Parathyroid adenoma (tissue), 2 donors: ENCODE data around the gene GFER.

ENCODE experiments used
- H2AFZ ChIP-seq: fragments of 300-600 bp; sonication (generic); one replicate; pipeline ENCODE4 v1.7.0; 2017; ENCODE audit warnings: antibody characterized with exemption, mild to moderate bottlenecking
- H3K27ac ChIP-seq: fragments of 300-600 bp; sonication (generic); one replicate; pipeline ENCODE4 v1.7.0; 2017
- H3K27me3 ChIP-seq: fragments of 300-600 bp; sonication (generic); one replicate; pipeline ENCODE4 v1.7.0; 2017; ENCODE audit warnings: low read length; ENCODE audit not compliant: control insufficient read depth, insufficient read depth
- H3K36me3 ChIP-seq: fragments of 300-600 bp; sonication (generic); one replicate; pipeline ENCODE4 v1.7.0; 2017; ENCODE audit warnings: low read length; ENCODE audit not compliant: control insufficient read depth, insufficient read depth
- H3K4me1 ChIP-seq: fragments of 300-600 bp; sonication (generic); one replicate; pipeline ENCODE4 v1.7.0; 2017; ENCODE audit warnings: control low read depth
- H3K4me2 ChIP-seq: fragments of 300-600 bp; sonication (generic); one replicate; pipeline ENCODE4 v1.7.0; 2017; ENCODE audit warnings: low read length
- H3K4me3 ChIP-seq: fragments of 300-600 bp; sonication (generic); one replicate; pipeline ENCODE4 v1.7.0; 2017; ENCODE audit warnings: low read depth, low read length
- H3K79me2 ChIP-seq: fragments of 300-600 bp; sonication (generic); one replicate; pipeline ENCODE4 v1.7.0; 2017; ENCODE audit warnings: control low read depth
- H3K9ac ChIP-seq: fragments of 300-600 bp; sonication (generic); one replicate; pipeline ENCODE4 v1.7.0; 2017; ENCODE audit warnings: mild to moderate bottlenecking
- H3K9me3 ChIP-seq: fragments of 300-600 bp; sonication (generic); one replicate; pipeline ENCODE4 v1.7.0; 2017; ENCODE audit warnings: low read length; ENCODE audit not compliant: control insufficient read depth
- TF ChIP-seq, protein P1 (sequence below): fragments of 300-600 bp; sonication (generic); IDR thresholded peaks from one replicate; pipeline ENCODE4 v1.7.0; 2017; ENCODE audit warnings: antibody characterized with exemption, mild to moderate bottlenecking
- donor health status: primary hyperparathyroidism.

GFER gene

DNA sequence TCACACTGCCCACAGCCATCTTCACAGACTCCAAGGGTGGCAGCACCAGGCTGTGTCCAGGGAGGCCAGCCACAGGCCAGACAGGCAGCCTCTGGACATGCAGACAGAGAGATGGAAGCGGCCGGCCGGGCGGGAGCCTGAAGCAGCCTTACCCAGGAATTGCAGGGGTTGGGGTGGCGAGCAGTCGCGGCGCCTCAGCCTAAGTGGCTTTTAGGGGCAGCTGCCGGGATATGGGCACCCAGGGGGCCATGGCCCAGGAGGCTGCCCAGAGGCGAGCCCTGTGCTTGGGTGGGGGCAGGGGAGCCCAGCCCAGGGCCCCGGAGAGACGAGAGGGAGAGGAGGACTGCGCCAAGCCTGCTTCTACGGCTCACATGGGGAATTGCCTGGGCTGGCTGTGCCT is 41.3 kb downstream of the GFER start:
- Histone ChIP-seq H3K9me3 (no peaks in the 10 kb centered on the region), H3K79me2 (no peaks in the 10 kb centered on the region), H3K4me1 (peaks cover 5% of the 10 kb centered on the region), H2AFZ (no peak overlapping the region), H3K27ac (no peak overlapping the region), H3K27me3 (no peaks in the 10 kb centered on the region), H3K4me3 (no peak overlapping the region), H3K36me3 (no peaks in the 10 kb centered on the region), H3K9ac (no peak overlapping the region), H3K4me2 (no peak overlapping the region)
- TF ChIP-seq, protein P1, sequence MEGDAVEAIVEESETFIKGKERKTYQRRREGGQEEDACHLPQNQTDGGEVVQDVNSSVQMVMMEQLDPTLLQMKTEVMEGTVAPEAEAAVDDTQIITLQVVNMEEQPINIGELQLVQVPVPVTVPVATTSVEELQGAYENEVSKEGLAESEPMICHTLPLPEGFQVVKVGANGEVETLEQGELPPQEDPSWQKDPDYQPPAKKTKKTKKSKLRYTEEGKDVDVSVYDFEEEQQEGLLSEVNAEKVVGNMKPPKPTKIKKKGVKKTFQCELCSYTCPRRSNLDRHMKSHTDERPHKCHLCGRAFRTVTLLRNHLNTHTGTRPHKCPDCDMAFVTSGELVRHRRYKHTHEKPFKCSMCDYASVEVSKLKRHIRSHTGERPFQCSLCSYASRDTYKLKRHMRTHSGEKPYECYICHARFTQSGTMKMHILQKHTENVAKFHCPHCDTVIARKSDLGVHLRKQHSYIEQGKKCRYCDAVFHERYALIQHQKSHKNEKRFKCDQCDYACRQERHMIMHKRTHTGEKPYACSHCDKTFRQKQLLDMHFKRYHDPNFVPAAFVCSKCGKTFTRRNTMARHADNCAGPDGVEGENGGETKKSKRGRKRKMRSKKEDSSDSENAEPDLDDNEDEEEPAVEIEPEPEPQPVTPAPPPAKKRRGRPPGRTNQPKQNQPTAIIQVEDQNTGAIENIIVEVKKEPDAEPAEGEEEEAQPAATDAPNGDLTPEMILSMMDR: no peak

DNA sequence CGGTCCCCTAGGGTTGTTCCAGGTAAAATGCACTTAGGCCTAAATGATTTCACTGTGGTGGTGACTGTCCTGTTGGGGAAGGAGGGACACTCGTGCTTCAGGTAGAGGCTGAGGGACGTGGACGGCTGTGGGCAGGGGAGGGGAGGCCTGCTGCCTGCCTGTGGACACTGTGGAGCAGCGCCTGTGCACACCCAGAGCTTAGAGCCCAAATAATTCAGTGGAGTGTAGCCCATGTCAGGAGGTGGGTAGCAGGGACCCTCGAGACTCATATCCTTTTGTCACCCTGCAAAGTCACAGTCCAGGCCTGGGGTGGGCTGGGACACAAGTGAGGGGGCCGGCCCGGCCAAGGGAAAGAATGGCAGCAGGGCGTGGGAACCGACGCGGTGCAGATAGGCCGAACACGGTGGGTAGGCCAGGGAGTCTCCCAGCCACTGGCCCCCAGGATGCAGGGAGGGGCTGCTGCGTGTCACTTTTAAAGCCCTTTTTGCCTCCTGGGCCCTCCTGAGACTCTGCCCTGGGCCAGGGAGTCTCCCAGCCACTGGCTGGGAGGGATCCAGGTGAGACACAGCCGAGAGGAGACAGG is 42.0 kb downstream of the GFER start:
- no peaks in the 10 kb centered on the region for H3K36me3 ChIP-seq
- no peaks in the 10 kb centered on the region for H3K27me3 ChIP-seq
- H3K4me3 ChIP-seq: no peak overlapping the region
- H3K4me2 ChIP-seq: no peak overlapping the region
- TF ChIP-seq, protein P1: no peak
- H3K4me1 ChIP-seq: peaks cover 5% of the 10 kb centered on the region
- no peak overlapping the region for H3K9ac ChIP-seq
- H3K79me2 ChIP-seq: no peaks in the 10 kb centered on the region
- no peak overlapping the region for H3K27ac ChIP-seq
- no peak overlapping the region for H2AFZ ChIP-seq
- H3K9me3 ChIP-seq: no peaks in the 10 kb centered on the region

DNA sequence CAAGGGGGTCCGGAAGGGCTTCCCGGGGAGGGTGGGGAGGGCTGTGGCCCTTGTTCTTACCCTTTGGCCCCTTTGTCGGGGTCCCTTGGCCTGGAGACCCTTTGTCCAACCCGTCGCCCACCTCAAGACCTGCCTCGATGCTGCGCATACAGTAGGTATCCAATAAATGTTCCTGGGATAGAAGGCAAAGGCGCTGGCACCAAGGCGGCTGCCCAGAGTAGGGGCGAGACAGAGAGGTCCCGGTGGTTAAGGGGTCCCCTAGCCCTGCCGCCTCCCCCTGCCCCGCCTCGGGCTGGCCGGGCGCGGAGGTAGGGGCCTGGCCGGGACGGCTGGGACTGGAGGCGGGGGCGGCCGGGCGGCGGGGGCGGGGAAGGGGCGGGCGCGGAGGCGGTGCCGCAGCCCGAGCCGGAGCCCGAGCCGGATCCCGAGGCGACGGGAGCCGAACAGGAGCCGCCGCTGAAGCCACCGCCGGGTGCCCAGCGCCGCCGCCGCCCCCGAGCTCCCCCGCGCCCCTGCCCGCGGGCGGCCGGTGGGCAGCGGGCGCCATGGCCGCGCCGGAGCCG is 42.5 kb downstream of the GFER start, which contains the start of gene NHERF2:
Gene NHERF2 (plus strand): TSS at position 442 of the 563 bp plus-strand sequence. CDS start 104 bp downstream, at position 546.
- Histone ChIP-seq H3K79me2 (no peaks in the 10 kb centered on the region), H3K27ac (no peak within 1 kb of the TSS), H3K9me3 (no peaks in the 10 kb centered on the region), H3K4me1 (peaks cover 5% of the 10 kb centered on the region), H2AFZ (peak within 1 kb of the TSS; percentile 50), H3K4me3 (peak within 1 kb of the TSS; percentile 31), H3K27me3 (no peaks in the 10 kb centered on the region), H3K4me2 (peak within 1 kb of the TSS; percentile 37), H3K36me3 (no peaks in the 10 kb centered on the region), H3K9ac (no peak within 1 kb of the TSS)
- TF ChIP-seq, protein P1: no peak

DNA sequence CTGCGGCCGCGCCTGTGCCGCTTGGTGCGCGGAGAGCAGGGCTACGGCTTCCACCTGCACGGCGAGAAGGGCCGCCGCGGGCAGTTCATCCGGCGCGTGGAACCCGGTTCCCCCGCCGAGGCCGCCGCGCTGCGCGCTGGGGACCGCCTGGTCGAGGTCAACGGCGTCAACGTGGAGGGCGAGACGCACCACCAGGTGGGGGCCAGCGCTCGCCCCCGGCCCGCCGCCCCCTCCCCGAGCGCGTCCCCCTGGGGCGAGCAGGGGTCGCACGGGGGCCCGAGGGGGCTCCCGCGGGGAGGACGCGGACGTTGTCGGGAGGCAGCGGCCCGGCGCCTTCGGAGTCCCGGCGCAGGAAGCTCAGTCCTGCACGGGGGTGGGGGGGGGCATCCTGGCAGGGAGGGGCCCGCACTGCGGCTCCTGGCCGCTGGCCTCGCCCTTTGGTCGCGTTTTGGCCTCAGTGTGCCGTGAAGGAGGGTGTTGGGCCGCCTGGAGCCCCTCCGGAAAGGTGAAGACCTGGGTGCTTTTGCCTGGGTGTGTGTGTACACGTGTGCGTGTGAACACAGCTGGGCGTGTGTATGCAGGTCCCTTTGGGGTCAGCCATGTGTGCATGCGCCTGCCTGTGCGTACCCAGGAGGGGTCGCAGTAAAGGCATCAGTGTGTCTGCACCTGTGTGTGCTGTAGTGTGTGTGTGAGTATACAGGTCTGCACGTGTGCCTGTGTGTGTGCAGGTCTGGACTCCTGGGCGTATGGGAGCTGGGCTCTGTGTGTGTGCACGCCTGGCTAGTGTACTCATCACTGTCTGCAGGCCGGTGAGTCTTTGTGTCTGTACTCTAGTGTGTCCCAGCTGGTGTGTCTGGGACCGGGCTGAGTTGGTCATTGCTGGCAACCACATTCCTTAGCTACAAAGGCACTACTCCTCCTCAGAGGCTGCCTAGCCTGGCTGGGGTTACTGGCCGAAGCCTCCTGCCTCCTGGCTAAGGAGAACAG is 43.3 kb downstream of the GFER start:
- Histone ChIP-seq H3K36me3 (no peaks in the 10 kb centered on the region), H3K79me2 (no peaks in the 10 kb centered on the region), H3K4me2 (peak overlapping the region; percentile 27), H3K9ac (no peak overlapping the region), H3K4me3 (peak overlapping the region; percentile 31), H3K4me1 (peaks cover 5% of the 10 kb centered on the region), H3K27me3 (no peaks in the 10 kb centered on the region), H3K9me3 (no peaks in the 10 kb centered on the region), H2AFZ (peak overlapping the region; percentile 42), H3K27ac (no peak overlapping the region)
- TF ChIP-seq, protein P1: no peak
